HG02943 (cell line): ENCODE results near the gene PPP1R3F.

ENCODE experiments used
- ATAC-seq: cut with Tn5 transposase; IDR thresholded peaks from one replicate; pipeline ENCODE4 v1.9.1; 2021; ENCODE audit warnings: mild to moderate bottlenecking, low read depth, moderate library complexity; ENCODE audit not compliant: unreplicated experiment

Gene PPP1R3F

GRCh38 chrX:49247916-49248811 is 21.4 kb upstream of the PPP1R3F start:
- no peak for ATAC-seq

- ATAC-seq = no peak
Observed at GRCh38 chrX:49249071-49249470, 20.5 kb upstream of the PPP1R3F start.

GRCh38 chrX:49249616-49250015 is 20.0 kb upstream of the PPP1R3F start:
- ATAC-seq = no peak

DNA sequence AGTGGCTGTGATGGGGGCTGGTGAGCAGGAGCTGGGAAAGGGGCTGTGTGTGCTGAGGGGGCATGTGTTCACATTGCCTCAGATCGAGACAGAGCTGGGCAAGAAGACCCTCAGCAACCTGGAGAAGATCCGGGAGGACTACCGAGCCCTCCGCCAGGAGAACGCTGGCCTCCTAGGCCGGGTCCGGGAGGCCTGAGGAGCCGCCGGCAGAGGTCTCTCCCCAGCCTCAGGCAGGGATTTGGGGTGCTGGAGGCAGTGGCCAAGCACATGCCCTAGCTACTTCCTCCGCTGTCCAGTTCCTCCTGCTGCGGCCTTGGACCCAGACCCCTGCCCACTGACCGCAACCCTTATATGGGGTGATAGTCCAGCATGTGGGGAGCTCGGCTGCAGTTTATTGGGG is 19.5 kb upstream of the PPP1R3F start:
- no peak for ATAC-seq

DNA sequence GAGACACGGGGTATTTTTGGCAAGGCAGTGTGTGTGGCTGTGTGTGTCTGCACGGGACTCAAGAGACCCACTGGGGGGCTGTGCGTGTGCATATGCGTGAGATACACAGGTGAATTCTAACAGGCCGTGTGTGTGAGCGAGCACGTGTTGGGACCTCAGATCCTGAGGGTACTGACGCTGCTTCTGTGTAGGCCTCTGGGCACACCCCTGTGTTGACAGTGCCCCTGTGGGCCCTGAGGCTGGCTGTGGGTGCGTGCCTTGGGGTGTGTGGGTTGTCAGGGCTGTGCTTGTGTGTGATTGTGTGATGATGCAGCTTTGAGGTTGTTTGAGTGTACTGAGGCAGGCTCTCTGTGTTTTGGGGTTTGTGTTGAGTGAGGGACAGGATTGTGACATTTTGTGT is 19.0 kb upstream of the PPP1R3F start:
- ATAC-seq = no peak

- ATAC-seq = no peak
Observed at GRCh38 chrX:49251325-49251724, 18.3 kb upstream of the PPP1R3F start.

GRCh38 chrX:49254639-49255038 is 15.0 kb upstream of the PPP1R3F start:
- ATAC-seq = no peak

DNA sequence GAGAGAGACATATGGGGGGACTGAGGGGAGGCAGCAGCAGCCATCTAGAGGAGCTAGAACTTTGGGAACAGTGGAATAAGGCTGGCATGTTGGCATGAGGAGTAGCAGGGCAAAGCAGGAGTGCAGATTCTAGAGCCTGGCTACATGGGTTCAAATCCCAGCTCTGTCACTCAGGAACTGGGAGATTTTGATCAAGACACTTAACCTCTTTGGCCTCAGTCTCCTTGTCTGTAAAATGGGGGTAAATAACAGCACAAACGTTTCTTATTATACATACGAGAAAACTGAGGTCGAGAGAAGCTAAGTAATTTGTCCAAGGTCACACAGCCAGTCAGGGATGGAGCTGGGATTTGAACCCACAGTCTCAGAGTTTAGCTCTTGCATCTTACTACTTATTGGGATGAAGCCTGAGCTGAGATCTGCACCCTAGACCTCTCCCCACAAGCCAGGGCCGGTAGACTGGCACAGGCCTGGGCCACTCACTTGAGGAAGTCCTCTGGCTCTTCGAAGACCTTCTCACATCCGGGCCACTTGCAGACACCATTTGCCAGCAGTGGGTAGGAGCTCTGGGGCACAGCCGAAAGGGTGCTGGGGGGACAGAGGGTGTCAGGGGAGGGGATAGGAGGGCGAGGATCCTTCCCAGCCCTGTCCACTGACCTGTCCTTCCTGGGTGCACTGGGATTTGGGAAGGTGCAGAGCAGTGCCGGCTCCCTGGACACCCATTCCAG is 13.2 kb upstream of the PPP1R3F start:
- no peak for ATAC-seq

GRCh38 chrX:49257074-49257790 is 12.4 kb upstream of the PPP1R3F start:
- no peak for ATAC-seq

DNA sequence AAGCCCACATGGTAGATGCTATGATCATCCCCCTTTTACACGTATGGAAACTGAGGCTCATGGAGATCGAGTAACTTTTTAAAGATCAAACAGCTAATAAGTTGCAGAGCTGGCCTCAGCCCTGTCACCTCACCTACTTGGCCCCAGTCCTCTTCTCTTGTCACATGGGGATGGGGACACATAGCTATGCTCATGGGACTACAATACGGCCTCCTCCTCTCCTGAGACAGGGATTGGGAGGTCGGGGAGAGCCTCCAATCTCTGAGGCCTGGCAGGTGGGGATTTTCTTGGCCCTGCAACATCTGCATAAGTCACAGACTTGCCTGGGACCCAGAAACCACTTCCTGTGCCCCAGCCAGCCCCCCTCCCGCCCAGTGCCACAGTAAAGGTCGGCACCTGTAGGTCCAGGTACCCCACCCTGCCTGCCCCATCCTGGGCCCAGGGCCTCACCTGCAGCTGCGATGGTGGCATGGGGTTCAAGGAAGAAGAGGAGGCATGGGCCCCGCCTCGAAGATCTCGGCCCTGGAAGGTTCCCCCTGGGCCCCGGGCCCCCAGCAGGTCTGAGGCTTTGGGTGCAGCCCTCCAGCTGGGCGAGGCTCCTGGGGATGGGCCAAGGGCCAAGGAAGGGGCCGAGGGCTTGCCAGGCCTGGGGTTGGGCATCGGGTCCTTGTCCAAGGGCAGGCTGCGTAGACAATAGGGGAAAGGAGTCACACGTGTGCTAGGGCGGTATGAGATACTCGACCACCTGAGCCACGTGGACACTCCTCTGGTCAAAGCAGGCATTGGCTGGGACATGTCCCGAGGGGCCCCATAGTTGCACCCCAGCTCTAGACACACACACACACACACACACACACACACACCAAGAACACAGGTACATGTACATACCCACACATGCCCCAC is 11.5 kb upstream of the PPP1R3F start:
- no peak for ATAC-seq

DNA sequence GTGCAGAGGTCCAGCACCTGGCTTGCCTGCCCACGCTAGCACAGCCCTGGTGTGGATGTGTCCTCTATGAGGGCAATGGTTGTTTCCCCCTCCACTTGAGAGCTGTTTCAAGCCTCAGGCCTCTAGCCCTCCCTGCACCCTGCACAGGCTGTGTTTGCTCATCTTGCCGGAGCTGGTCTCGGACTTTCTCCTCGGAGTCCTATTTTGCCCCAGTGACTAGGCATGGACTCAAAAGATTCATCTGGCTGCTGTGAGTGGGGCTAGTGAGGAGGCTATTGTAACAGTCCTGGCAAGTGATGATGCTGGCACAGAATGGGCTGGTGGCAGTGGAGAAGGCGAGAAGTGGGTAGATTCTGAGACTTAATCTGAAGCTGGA is 10.9 kb upstream of the PPP1R3F start:
- no peak for ATAC-seq

GRCh38 chrX:49260221-49260985 is 9.2 kb upstream of the PPP1R3F start:
- no peak for ATAC-seq

- no peak for ATAC-seq
Observed at GRCh38 chrX:49262603-49263002, 7.0 kb upstream of the PPP1R3F start.

GRCh38 chrX:49263631-49264030 is 6.0 kb upstream of the PPP1R3F start:
- ATAC-seq = no peak

GRCh38 chrX:49264460-49264859 is 5.1 kb upstream of the PPP1R3F start, which contains the start of gene FOXP3:
Gene FOXP3, minus strand, starts transcription at chrX:49264710. Its CDS starts 6,205 bp downstream, at chrX:49258505.
- ATAC-seq = no peak

GRCh38 chrX:49266523-49267445 is 2.8 kb upstream of the PPP1R3F start:
- no peak for ATAC-seq

DNA sequence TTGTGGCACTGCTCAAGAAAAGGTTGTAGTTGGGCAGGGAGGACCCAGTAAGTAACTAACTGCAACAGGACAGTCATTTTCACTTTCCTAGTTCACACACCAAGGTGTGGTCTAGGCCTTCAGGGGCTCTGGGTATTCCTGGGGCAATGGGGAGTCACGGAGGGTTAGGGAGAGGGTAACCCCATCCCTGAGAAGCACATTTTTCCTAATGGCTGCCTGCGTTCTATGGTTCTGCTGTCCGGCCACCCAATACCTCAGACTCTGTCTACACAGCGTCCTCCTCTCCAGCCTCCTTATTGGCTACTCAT is 937 bp upstream of the PPP1R3F start:
- ATAC-seq = no peak

GRCh38 chrX:49269010-49269766 is 405 bp upstream of the PPP1R3F start:
- ATAC-seq = peak; percentile 82
